ENCODE measurements around the gene XPO6. TPM values are rescaled to one million over a fixed set of nuclear protein-coding genes. Genes with fewer than 3 reads are reported as not detected.

Gene XPO6
- total RNA-seq, 2 donors from 2014 or later: 17.9 to 29.8 TPM

DNA sequence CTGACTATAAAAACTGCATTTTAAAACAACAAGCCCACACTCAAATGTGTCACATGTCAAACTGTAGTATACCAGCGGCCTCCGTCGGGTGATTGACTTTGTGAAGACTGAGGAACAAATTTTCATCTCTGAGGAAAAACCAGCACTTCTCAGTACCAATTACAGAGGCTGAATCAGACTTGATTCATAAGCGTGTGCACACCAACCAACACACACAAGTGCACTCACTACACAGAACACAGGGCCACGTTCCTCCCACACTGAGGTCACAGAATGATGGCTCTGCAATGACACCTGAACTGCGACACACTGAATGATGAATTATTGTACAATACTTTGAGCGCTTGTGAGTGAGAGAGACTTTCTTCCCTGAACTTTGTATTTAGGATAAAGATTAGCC lies 29.6 kb downstream of the XPO6 start:
- TF ChIP-seq, protein P1, sequence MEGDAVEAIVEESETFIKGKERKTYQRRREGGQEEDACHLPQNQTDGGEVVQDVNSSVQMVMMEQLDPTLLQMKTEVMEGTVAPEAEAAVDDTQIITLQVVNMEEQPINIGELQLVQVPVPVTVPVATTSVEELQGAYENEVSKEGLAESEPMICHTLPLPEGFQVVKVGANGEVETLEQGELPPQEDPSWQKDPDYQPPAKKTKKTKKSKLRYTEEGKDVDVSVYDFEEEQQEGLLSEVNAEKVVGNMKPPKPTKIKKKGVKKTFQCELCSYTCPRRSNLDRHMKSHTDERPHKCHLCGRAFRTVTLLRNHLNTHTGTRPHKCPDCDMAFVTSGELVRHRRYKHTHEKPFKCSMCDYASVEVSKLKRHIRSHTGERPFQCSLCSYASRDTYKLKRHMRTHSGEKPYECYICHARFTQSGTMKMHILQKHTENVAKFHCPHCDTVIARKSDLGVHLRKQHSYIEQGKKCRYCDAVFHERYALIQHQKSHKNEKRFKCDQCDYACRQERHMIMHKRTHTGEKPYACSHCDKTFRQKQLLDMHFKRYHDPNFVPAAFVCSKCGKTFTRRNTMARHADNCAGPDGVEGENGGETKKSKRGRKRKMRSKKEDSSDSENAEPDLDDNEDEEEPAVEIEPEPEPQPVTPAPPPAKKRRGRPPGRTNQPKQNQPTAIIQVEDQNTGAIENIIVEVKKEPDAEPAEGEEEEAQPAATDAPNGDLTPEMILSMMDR (IDR thresholded peaks at IDR 0.05): no peak
- Histone ChIP-seq H3K36me3 (peaks cover 8% of the 10 kb centered on the region), H3K4me3 (no peak overlapping the region), H3K27me3 (no peaks in the 10 kb centered on the region), H3K4me1 (peaks cover 0 to 42% of the 10 kb centered on the region in 2 donors), H3K9me3 (no peaks in the 10 kb centered on the region), H3K27ac (no peak overlapping the region)
- DNase-seq (ENCODE audit: low spot score): no peak

DNA sequence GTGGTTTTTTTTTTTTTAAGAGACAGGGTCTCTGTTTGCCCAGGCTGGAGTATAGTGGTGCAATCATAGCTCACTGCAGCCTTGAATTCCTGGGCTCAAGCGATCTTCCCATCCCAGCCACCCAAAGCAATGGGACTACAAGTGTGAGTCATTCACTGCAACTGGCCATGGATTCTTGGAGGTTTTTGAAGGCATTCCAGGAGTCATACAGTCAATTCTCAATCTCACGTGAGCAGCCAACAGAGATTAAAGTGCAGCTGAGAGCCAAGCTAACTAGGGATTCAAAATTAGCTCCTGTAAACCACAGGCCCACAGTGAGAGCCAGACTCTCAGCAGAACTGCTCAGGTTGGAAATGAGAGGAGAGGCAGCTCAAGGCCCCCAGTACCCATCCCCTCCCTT lies 30.2 kb downstream of the XPO6 start:
- H3K27me3 ChIP-seq: no peaks in the 10 kb centered on the region
- peaks cover 8% of the 10 kb centered on the region for H3K36me3 ChIP-seq
- TF ChIP-seq, protein P1 (IDR thresholded peaks at IDR 0.05): no peak
- no peaks in the 10 kb centered on the region for H3K9me3 ChIP-seq
- DNase-seq (ENCODE audit: low spot score): no peak
- no peak overlapping the region for H3K4me3 ChIP-seq
- H3K4me1 ChIP-seq: peaks cover 0 to 35% of the 10 kb centered on the region in 2 donors
- no peak overlapping the region for H3K27ac ChIP-seq

DNA sequence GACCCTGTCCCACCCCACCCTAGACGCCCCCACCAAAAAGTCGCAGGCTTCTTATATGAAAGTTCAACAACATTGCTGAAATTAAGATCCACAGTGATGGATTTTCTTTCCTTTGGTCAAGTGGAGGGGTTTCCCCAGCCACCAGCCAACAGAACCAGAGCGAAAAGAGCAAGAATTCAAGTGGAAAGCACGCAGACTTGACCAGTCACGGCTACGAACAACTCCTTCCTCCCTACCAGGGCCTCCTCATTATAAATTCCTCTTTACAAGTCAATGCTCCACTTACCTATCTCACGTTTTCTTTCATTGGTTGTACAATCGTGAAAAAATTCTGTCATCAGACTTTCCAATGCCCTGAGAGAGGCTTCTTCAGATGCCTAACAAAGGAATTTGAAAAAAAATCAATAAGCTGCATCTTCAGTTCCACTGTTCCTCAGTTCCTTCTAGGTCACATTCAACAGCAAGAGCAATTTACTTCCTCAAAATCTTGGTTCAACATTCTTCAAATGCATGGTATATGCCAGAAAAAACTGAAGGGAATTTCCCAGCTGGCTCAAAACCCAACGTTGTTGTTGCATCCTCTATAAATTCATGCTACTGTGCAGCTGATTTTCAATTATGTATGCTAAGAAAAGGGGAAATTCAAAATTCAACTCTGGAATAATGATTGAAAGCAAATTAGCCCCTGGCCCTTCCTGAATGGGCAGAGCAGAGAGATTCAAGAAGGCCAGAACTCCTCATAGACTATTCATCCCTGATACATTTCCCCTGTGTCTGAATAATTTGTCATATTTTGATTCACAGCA lies 30.9 kb downstream of the XPO6 start:
- Histone ChIP-seq H3K9me3 (no peaks in the 10 kb centered on the region), H3K27me3 (no peaks in the 10 kb centered on the region), H3K4me1 (peaks cover 0 to 35% of the 10 kb centered on the region in 2 donors), H3K27ac (no peak overlapping the region), H3K36me3 (peaks cover 9% of the 10 kb centered on the region), H3K4me3 (no peak overlapping the region)
- no peak for DNase-seq (ENCODE audit: low spot score)
- TF ChIP-seq, protein P1 (IDR thresholded peaks at IDR 0.05): no peak

DNA sequence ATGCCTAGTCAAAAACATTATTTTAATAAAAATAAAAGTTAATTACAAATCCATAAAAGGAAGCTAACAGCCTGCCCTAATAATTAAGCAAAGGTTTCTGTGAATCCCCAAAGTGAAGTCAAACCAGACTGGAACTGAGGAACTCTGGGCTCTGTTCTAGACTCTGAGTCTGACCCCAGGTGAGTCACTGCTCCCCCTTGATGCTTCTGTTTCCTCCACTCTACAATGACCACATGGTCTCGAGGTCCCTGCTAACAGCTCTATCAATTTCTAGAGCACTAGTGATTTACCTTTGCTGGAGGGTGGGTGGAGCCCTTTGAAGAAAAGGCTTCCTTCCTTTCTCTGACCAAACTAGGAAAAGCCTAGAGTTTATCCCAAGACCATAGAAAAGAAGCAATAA lies 32.4 kb downstream of the XPO6 start:
- H3K27me3 ChIP-seq: no peaks in the 10 kb centered on the region
- TF ChIP-seq, protein P1 (IDR thresholded peaks at IDR 0.05): no peak
- H3K9me3 ChIP-seq: no peaks in the 10 kb centered on the region
- no peak overlapping the region for H3K4me3 ChIP-seq
- DNase-seq (ENCODE audit: low spot score): no peak
- peaks cover 0 to 35% of the 10 kb centered on the region in 2 donors for H3K4me1 ChIP-seq
- H3K36me3 ChIP-seq: peaks cover 21% of the 10 kb centered on the region
- H3K27ac ChIP-seq: no peak overlapping the region

DNA sequence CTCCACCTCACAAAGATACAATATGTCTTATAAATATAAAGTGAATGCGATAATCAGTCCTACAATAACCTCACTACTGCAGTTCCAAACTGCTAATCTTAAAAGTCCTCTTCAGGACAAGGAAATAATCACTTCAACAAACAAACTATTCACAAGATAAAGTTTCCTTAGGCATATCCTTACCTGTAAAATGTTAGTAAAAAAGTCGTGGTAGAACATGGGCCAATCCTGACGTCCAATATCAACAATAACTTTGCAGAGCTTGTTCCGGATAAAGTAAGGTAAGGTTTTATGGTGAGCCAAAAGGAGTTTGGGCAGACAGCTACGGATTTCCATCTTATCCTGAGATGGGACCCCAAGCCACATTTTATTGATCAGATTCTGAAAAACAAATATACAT lies 36.0 kb downstream of the XPO6 start:
- Histone ChIP-seq H3K36me3 (peaks cover 27% of the 10 kb centered on the region), H3K27ac (no peak overlapping the region)

More for the DNA sequence above, 36.0 kb downstream of the XPO6 start:
- no peak for DNase-seq (ENCODE audit: low spot score)
- Histone ChIP-seq H3K9me3 (no peaks in the 10 kb centered on the region), H3K4me3 (no peak overlapping the region), H3K27me3 (no peaks in the 10 kb centered on the region), H3K4me1 (peaks cover 0 to 1% of the 10 kb centered on the region in 2 donors)
- TF ChIP-seq, protein P1 (IDR thresholded peaks at IDR 0.05): no peak
